ENCODE measurements around the gene NCBP2.

The NCBP2 gene

DNA sequence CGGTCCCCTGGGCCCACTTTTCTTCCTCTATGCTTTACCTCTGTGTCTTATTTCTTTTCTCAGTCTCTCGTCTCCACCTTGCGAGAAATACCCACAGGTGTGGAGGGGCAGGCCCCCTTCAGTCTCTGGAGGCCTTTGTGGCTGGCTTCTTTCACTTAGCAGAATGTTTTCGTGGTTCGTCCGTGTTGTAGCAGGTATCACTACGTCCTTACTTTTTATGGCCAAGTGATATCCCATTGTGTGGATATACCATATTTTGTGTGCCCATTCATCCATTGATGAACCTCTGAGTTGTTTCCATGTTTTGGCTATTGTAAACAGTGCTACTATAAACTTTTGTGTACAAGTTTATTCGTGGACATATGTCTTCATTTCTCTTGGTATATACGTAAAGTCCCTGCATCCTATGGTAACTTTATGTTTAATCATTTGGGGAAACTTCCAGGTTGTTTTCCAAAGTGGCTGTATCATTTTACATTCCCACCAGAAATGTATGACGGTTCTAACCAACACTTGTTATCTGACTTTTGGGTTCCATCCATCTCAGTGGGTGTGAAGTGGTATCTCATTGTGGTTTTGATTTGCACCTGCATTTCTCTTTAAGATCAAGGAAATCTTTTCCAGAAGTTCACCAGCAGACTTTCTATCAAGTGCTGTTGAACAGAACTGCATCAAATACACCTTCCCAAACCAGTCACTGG, 20.8 kb upstream of the NCBP2 start:
- CTCF ChIA-PET = interaction anchor here (1.3 kb wide), 1 partner anchor 11 kb away, joined by 3 read pairs; no protein-coding TSS in a partner anchor
- 99% methylated on average over 5 of the region's 10 CpGs for WGBS (ENCODE audit: insufficient coverage)
- POLR2A ChIA-PET = no interaction called here

GRCh38 chr3:196962108-196962929, 20.0 kb upstream of the NCBP2 start:
- 97% methylated on average over 6 of the region's 9 CpGs for WGBS (ENCODE audit: insufficient coverage)

More for the DNA sequence above, 20.8 kb upstream of the NCBP2 start:
- H3K4me1 ChIP-seq (ENCODE audit: control extremely low read depth in 1 of 4, control insufficient read depth in 4 of 4, insufficient read depth in 4 of 4, low read length in 3 of 4) = peaks cover 0 to 7% (median 4%) of the 10 kb centered on the region in 4 experiments
- H3K27ac ChIP-seq (ENCODE audit: insufficient read depth in 1 of 2, low read depth in 1 of 2, low read length in 2 of 2, poor library complexity in 1 of 2, severe bottlenecking in 2 of 2) = no peak overlapping the region
- DNase-seq = no peak
- H3K27me3 ChIP-seq (replicated peaks in 2 of 5; ENCODE audit: control insufficient read depth in 4 of 5, insufficient read depth in 5 of 5, low read length in 4 of 5) = peaks cover 0 to 3% (median 0%) of the 10 kb centered on the region in 5 experiments
- H3K4me3 ChIP-seq (ENCODE audit: control insufficient read depth in 1 of 7, extremely low read depth in 1 of 7, insufficient read depth in 4 of 7, low read depth in 2 of 7, low read length in 6 of 7) = no peak overlapping the region
- H3K9me3 ChIP-seq (ENCODE audit: control extremely low read depth in 1 of 5, control insufficient read depth in 4 of 5, insufficient read depth in 2 of 5, low read depth in 1 of 5, low read length in 4 of 5) = no peaks in the 10 kb centered on the region
- H3K36me3 ChIP-seq (ENCODE audit: control insufficient read depth in 4 of 4, insufficient read depth in 4 of 4, low read length in 3 of 4) = peaks cover 0 to 25% (median 4%) of the 10 kb centered on the region in 4 experiments

DNA sequence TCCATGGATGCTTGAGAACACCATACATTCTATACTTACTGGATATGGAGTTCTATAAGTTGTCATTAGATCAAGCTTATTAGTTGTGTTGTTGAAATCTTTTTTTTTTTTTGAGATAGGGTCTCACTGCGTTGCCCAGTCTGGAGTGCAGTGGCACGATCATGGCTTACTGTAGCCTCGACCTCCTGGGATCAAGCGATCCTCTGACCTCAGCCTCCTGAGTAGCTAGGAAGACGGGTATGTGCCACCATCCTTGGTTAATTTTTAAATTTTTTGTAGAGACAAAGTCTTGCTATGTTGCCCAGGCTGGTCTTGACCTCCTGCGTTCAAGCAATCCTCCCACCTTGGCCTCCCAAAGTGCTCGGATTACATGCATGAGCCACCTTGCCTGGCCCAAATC, 12.5 kb upstream of the NCBP2 start:
- Histone ChIP-seq H3K27ac (ENCODE audit: insufficient read depth in 1 of 2, low read depth in 1 of 2, low read length in 2 of 2, poor library complexity in 1 of 2, severe bottlenecking in 2 of 2) (no peak overlapping the region), H3K9me3 (ENCODE audit: control extremely low read depth in 1 of 5, control insufficient read depth in 4 of 5, insufficient read depth in 2 of 5, low read depth in 1 of 5, low read length in 4 of 5) (no peaks in the 10 kb centered on the region), H3K27me3 (replicated peaks in 2 of 5; ENCODE audit: control insufficient read depth in 4 of 5, insufficient read depth in 5 of 5, low read length in 4 of 5) (no peaks in the 10 kb centered on the region), H3K4me1 (ENCODE audit: control extremely low read depth in 1 of 4, control insufficient read depth in 4 of 4, insufficient read depth in 4 of 4, low read length in 3 of 4) (no peaks in the 10 kb centered on the region), H3K36me3 (ENCODE audit: control insufficient read depth in 4 of 4, insufficient read depth in 4 of 4, low read length in 3 of 4) (peaks cover 0 to 4% (median under 1%) of the 10 kb centered on the region in 4 experiments), H3K4me3 (ENCODE audit: control insufficient read depth in 1 of 7, extremely low read depth in 1 of 7, insufficient read depth in 4 of 7, low read depth in 2 of 7, low read length in 6 of 7) (no peak overlapping the region)
- WGBS (ENCODE audit: insufficient coverage) = 77% methylated on average over 5 of the region's 7 CpGs
- ChIA-PET POLR2A (no interaction called here), CTCF (no interaction called here)
- no peak for DNase-seq

More at GRCh38 chr3:196962108-196962929, 20.0 kb upstream of the NCBP2 start:
- no peak overlapping the region for H3K4me3 ChIP-seq (ENCODE audit: control insufficient read depth in 1 of 7, extremely low read depth in 1 of 7, insufficient read depth in 4 of 7, low read depth in 2 of 7, low read length in 6 of 7)
- H3K9me3 ChIP-seq (ENCODE audit: control extremely low read depth in 1 of 5, control insufficient read depth in 4 of 5, insufficient read depth in 2 of 5, low read depth in 1 of 5, low read length in 4 of 5) = no peaks in the 10 kb centered on the region
- no peak overlapping the region for H3K27ac ChIP-seq (ENCODE audit: insufficient read depth in 1 of 2, low read depth in 1 of 2, low read length in 2 of 2, poor library complexity in 1 of 2, severe bottlenecking in 2 of 2)
- H3K4me1 ChIP-seq (ENCODE audit: control extremely low read depth in 1 of 4, control insufficient read depth in 4 of 4, insufficient read depth in 4 of 4, low read length in 3 of 4) = no peaks in the 10 kb centered on the region
- no peaks in the 10 kb centered on the region for H3K27me3 ChIP-seq (replicated peaks in 2 of 5; ENCODE audit: control insufficient read depth in 4 of 5, insufficient read depth in 5 of 5, low read length in 4 of 5)
- ChIA-PET CTCF (no interaction called here), POLR2A (no interaction called here)
- H3K36me3 ChIP-seq (ENCODE audit: control insufficient read depth in 4 of 4, insufficient read depth in 4 of 4, low read length in 3 of 4) = peaks cover 0 to 23% (median 4%) of the 10 kb centered on the region in 4 experiments
- DNase-seq = no peak

DNA sequence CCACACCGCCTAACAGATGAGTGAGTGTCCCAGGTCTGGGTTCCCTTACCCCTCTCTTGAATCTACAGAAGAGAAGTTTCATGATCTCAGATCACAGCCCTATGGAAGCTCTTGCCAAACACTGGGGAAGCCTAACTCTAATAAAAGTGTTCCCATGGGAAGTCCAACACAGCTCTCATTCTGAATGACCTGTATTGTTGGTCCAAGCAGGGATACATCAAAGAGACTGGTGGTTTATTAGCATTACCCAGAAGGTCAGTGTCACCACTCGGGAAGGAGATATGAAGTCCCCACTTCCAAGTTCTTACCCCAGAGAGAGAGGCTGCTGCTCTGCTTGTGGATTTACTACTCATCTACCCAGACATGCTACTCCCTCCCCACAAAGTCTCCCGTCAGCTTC, 9.0 kb upstream of the NCBP2 start:
- POLR2A ChIA-PET = no interaction called here
- Histone ChIP-seq H3K36me3 (ENCODE audit: control insufficient read depth in 4 of 4, insufficient read depth in 4 of 4, low read length in 3 of 4) (peaks cover under 1 to 8% (median 4%) of the 10 kb centered on the region in 4 experiments), H3K9me3 (ENCODE audit: control extremely low read depth in 1 of 5, control insufficient read depth in 4 of 5, insufficient read depth in 2 of 5, low read depth in 1 of 5, low read length in 4 of 5) (no peaks in the 10 kb centered on the region), H3K27ac (ENCODE audit: insufficient read depth in 1 of 2, low read depth in 1 of 2, low read length in 2 of 2, poor library complexity in 1 of 2, severe bottlenecking in 2 of 2) (no peak overlapping the region), H3K4me1 (ENCODE audit: control extremely low read depth in 1 of 4, control insufficient read depth in 4 of 4, insufficient read depth in 4 of 4, low read length in 3 of 4) (no peaks in the 10 kb centered on the region), H3K27me3 (replicated peaks in 2 of 5; ENCODE audit: control insufficient read depth in 4 of 5, insufficient read depth in 5 of 5, low read length in 4 of 5) (no peaks in the 10 kb centered on the region), H3K4me3 (ENCODE audit: control insufficient read depth in 1 of 7, extremely low read depth in 1 of 7, insufficient read depth in 4 of 7, low read depth in 2 of 7, low read length in 6 of 7) (no peak overlapping the region)
- 93% methylated on average over 3 of the region's 3 CpGs for WGBS (ENCODE audit: insufficient coverage)
- CTCF ChIA-PET = interaction anchor here (1.1 to 3.2 kb wide), 6 partner anchors 9 to 113 kb away, joined by 3 to 9 read pairs (median 6); partner anchors contain the start of genes NCBP2 and PIGZ
- DNase-seq = no peak

GRCh38 chr3:196949750-196950149, 7.4 kb upstream of the NCBP2 start:
- POLR2A ChIA-PET = no interaction called here

DNA sequence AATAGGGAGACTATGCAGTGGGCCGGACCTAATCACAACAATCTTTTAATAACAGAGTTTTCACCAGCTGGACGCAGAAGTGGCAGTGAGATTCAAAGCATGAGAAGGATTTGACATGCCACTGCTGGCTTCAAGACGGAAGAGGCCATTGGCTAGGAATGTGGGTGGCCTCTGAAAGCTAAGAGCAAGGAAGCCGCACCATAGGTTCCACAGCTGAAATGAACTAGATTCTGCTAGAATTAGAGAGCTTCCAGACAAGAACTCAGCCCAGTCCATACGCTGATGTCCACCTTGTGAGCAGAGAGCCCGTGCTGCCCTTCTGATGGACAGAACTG, 6.9 kb upstream of the NCBP2 start:
- no peak for DNase-seq
- Histone ChIP-seq H3K36me3 (ENCODE audit: control insufficient read depth in 4 of 4, insufficient read depth in 4 of 4, low read length in 3 of 4) (peaks cover 2 to 11% (median 6%) of the 10 kb centered on the region in 4 experiments), H3K27ac (ENCODE audit: insufficient read depth in 1 of 2, low read depth in 1 of 2, low read length in 2 of 2, poor library complexity in 1 of 2, severe bottlenecking in 2 of 2) (no peak overlapping the region), H3K27me3 (replicated peaks in 2 of 5; ENCODE audit: control insufficient read depth in 4 of 5, insufficient read depth in 5 of 5, low read length in 4 of 5) (no peaks in the 10 kb centered on the region), H3K9me3 (ENCODE audit: control extremely low read depth in 1 of 5, control insufficient read depth in 4 of 5, insufficient read depth in 2 of 5, low read depth in 1 of 5, low read length in 4 of 5) (no peaks in the 10 kb centered on the region), H3K4me1 (ENCODE audit: control extremely low read depth in 1 of 4, control insufficient read depth in 4 of 4, insufficient read depth in 4 of 4, low read length in 3 of 4) (no peaks in the 10 kb centered on the region), H3K4me3 (ENCODE audit: control insufficient read depth in 1 of 7, extremely low read depth in 1 of 7, insufficient read depth in 4 of 7, low read depth in 2 of 7, low read length in 6 of 7) (no peak overlapping the region)
- 94% methylated on average over 6 of the region's 6 CpGs for WGBS (ENCODE audit: insufficient coverage)
- ChIA-PET CTCF (interaction anchor here (1.3 to 3.2 kb wide), 7 partner anchors 10 to 238 kb away, joined by 3 to 9 read pairs (median 5); partner anchors contain the start of gene PIGZ), POLR2A (no interaction called here)

More at GRCh38 chr3:196949750-196950149, 7.4 kb upstream of the NCBP2 start:
- CTCF ChIA-PET = interaction anchor here (1.3 to 3.2 kb wide), 7 partner anchors 11 to 238 kb away, joined by 3 to 9 read pairs (median 5); partner anchors contain the start of gene PIGZ
- Histone ChIP-seq H3K27ac (ENCODE audit: insufficient read depth in 1 of 2, low read depth in 1 of 2, low read length in 2 of 2, poor library complexity in 1 of 2, severe bottlenecking in 2 of 2) (no peak overlapping the region), H3K27me3 (replicated peaks in 2 of 5; ENCODE audit: control insufficient read depth in 4 of 5, insufficient read depth in 5 of 5, low read length in 4 of 5) (no peaks in the 10 kb centered on the region), H3K36me3 (ENCODE audit: control insufficient read depth in 4 of 4, insufficient read depth in 4 of 4, low read length in 3 of 4) (peaks cover 2 to 11% (median 6%) of the 10 kb centered on the region in 4 experiments), H3K9me3 (ENCODE audit: control extremely low read depth in 1 of 5, control insufficient read depth in 4 of 5, insufficient read depth in 2 of 5, low read depth in 1 of 5, low read length in 4 of 5) (no peaks in the 10 kb centered on the region), H3K4me1 (ENCODE audit: control extremely low read depth in 1 of 4, control insufficient read depth in 4 of 4, insufficient read depth in 4 of 4, low read length in 3 of 4) (no peaks in the 10 kb centered on the region), H3K4me3 (ENCODE audit: control insufficient read depth in 1 of 7, extremely low read depth in 1 of 7, insufficient read depth in 4 of 7, low read depth in 2 of 7, low read length in 6 of 7) (no peak overlapping the region)
- WGBS (ENCODE audit: insufficient coverage) = 100% methylated on average over 2 of the region's 6 CpGs
- no peak for DNase-seq

Data from common myeloid progenitor, CD34-positive (primary cell).